Gastroesophageal sphincter (tissue), 4 donors: ENCODE results near the gene PIGS. TPM values are rescaled to one million over a fixed set of nuclear protein-coding genes. Genes with fewer than 3 reads are reported as not detected.

Experiments used
- ATAC-seq: fragments of 150-250 bp; one replicate; pipeline ENCODE4 v1.9.1; 2016; ENCODE audit warnings: mild to moderate bottlenecking, moderate library complexity
- H3K27ac ChIP-seq, 4 donors: fragments of 200-600 bp; sonication (generic) in 3 of 4; 1 replicate in 3 of 4; 2 replicates in 1 of 4; pipeline ENCODE4 v1.5.1; 2016 to 2019
- H3K27me3 ChIP-seq: fragments of 200-600 bp; sonication (generic); one replicate; pipeline ENCODE4 v1.5.1; 2019
- H3K36me3 ChIP-seq, 2 donors: fragments of 200-600 bp; sonication (generic); one replicate each; pipeline ENCODE4 v1.5.1; 2019; ENCODE audit warnings: control low read depth in 1 of 2
- H3K4me1 ChIP-seq, 3 donors: fragments of 200-600 bp; sonication (generic); 1 replicate in 2 of 3; 2 replicates in 1 of 3; pipeline ENCODE4 v1.5.1; 2016 to 2019; ENCODE audit warnings: control low read depth in 2 of 3
- H3K4me3 ChIP-seq, 2 donors: fragments of 200-600 bp; sonication (generic); one replicate each; pipeline ENCODE4 v1.5.1; 2019; ENCODE audit warnings: mild to moderate bottlenecking in 1 of 2, moderate library complexity in 1 of 2
- H3K9me3 ChIP-seq, 3 donors: fragments of 200-600 bp; sonication (generic); one replicate each; pipeline ENCODE4 v1.5.1; 2017 to 2019; ENCODE audit warnings: control low read depth in 2 of 3
- EP300 ChIP-seq: sonication (generic); formaldehyde crosslinking; IDR thresholded peaks from one replicate; pipeline ENCODE4 v1.6.1; 2017; ENCODE audit warnings: antibody characterized with exemption, mild to moderate bottlenecking
- POLR2A ChIP-seq, 2 donors: fragments of 450-650 bp; IDR thresholded peaks; one replicate each; pipeline ENCODE4 v1.6.1; 2017; ENCODE audit warnings: antibody characterized with exemption in 2 of 2, mild to moderate bottlenecking in 2 of 2, moderate library complexity in 1 of 2
- POLR2AphosphoS5 ChIP-seq: sonication (generic); formaldehyde crosslinking; IDR thresholded peaks from one replicate; pipeline ENCODE4 v1.6.1; 2017; ENCODE audit warnings: antibody characterized with exemption
- WGBS, 2 donors: methylation state at CpG; one replicate each; pipeline ENCODE4 v1.1.5; 2018; ENCODE audit warnings: low coverage in 1 of 2; 5-methylcytosine and 5-hydroxymethylcytosine counted together
- total RNA-seq, 4 donors: library from RNA; depleted of rRNA; stranded (reverse); fragments of >200 nt; gene quantifications; one replicate each; pipeline ENCODE4 v1.1.0, GENCODE V29; 2016
- TF ChIP-seq, protein P1 (sequence below), 4 experiments: fragments of 200-600 bp in 2 of 4; fragments of 450-650 bp in 2 of 4; sonication (generic) in 1 of 4; IDR thresholded peaks; one replicate each; pipeline ENCODE4 v1.5.1; 2017 to 2019; ENCODE audit warnings: antibody characterized with exemption in 4 of 4, mild to moderate bottlenecking in 2 of 4, moderate library complexity in 2 of 4

Gene PIGS
- total RNA-seq, 4 donors from 2014 or later = 40.8 to 90.4 (median 64.5) TPM

DNA sequence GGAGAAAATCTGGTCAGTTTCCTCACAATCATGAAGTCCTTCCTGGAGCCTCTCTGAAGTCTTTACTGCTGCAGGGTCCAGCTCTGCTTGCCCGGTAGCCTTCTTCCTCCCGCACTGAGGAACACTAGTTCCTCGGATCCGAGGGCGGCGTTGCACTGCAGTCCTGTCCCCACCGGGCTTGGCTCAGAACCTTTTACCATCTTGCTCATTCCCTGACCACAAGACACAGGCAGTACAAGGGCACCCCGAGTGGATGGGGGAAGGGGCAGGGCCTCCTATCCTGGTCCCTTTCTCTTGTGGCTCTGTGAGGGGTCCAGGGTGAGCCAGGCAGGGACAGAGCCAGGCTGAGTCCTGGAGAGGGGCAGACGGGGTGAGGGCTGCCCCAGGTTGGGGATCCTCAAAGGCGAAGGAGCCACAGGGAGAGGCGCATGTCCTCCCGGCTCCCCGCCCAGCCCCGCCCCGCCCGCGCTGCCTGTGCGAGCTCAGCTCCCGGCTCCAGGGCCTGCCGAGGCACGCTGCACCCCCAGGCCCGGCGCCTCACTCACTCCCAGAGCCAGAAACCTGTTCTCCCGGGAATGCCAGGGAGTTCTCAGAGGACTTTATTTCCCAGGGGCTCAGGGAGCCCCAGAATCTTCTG, 63.6 kb downstream of the PIGS start:
- TF ChIP-seq POLR2A (IDR thresholded peaks at IDR 0.05) (no peak), EP300 (no peak), POLR2AphosphoS5 (no peak)
- TF ChIP-seq, protein P1, sequence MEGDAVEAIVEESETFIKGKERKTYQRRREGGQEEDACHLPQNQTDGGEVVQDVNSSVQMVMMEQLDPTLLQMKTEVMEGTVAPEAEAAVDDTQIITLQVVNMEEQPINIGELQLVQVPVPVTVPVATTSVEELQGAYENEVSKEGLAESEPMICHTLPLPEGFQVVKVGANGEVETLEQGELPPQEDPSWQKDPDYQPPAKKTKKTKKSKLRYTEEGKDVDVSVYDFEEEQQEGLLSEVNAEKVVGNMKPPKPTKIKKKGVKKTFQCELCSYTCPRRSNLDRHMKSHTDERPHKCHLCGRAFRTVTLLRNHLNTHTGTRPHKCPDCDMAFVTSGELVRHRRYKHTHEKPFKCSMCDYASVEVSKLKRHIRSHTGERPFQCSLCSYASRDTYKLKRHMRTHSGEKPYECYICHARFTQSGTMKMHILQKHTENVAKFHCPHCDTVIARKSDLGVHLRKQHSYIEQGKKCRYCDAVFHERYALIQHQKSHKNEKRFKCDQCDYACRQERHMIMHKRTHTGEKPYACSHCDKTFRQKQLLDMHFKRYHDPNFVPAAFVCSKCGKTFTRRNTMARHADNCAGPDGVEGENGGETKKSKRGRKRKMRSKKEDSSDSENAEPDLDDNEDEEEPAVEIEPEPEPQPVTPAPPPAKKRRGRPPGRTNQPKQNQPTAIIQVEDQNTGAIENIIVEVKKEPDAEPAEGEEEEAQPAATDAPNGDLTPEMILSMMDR (IDR thresholded peaks at IDR 0.05) = no peak
- H3K27ac ChIP-seq = no peak overlapping the region
- WGBS, 2 donors = 0% methylated on average over 3 of the region's 24 CpGs; no CpG with 5 or more reads in 1 of the 2 donors
- no peaks in the 10 kb centered on the region for H3K9me3 ChIP-seq
- H3K4me1 ChIP-seq = no peaks in the 10 kb centered on the region
- H3K4me3 ChIP-seq = no peak overlapping the region
- peaks cover 76% of the 10 kb centered on the region for H3K27me3 ChIP-seq
- no peaks in the 10 kb centered on the region for H3K36me3 ChIP-seq
- ATAC-seq = no peak

DNA sequence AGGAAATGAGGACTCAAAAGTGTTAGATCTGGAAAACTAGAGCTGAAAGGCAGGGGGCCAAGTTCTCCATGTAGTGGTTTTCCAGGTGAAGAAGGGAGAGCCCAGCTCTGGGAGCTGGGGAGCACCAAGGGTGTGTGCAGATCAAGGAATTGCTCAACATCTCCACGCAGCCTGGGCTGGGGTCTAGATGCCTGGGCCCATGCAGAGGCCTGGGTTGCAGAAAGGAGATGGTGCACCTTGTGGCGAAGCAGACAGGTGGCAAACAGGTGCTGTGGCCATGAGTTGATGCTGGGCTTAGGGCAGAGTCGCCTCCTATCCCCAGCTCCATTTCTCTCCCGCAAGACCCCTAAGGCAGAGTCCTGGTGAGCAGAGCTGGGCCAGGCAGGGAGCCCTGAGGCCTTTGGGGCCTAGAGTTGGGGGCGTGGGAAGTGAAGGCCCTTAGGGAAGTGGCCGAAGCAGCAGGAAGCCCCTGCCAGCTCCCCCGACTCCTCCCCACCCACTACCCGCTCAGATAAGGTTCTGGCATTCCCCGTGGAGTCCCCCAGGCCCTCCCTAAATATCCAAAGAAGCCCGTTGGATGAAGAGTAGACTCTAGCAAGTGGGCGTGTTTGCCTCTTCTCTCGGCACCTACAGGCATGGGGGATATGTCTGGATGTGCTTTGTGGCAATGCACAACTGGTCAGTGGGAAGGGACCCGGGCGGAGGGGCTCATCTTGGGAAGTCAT, 64.4 kb downstream of the PIGS start:
- H3K36me3 ChIP-seq = no peaks in the 10 kb centered on the region
- peaks cover 68% of the 10 kb centered on the region for H3K27me3 ChIP-seq
- no peak overlapping the region for H3K4me3 ChIP-seq
- no peaks in the 10 kb centered on the region for H3K9me3 ChIP-seq
- ATAC-seq = no peak
- 100% methylated on average over 1 of the region's 14 CpGs; no CpG with 5 or more reads in 1 of the 2 donors for WGBS, 2 donors
- no peaks in the 10 kb centered on the region for H3K4me1 ChIP-seq
- TF ChIP-seq EP300 (no peak), POLR2AphosphoS5 (no peak), POLR2A (IDR thresholded peaks at IDR 0.05) (no peak)
- TF ChIP-seq, protein P1 (IDR thresholded peaks at IDR 0.05) = no peak
- no peak overlapping the region for H3K27ac ChIP-seq

DNA sequence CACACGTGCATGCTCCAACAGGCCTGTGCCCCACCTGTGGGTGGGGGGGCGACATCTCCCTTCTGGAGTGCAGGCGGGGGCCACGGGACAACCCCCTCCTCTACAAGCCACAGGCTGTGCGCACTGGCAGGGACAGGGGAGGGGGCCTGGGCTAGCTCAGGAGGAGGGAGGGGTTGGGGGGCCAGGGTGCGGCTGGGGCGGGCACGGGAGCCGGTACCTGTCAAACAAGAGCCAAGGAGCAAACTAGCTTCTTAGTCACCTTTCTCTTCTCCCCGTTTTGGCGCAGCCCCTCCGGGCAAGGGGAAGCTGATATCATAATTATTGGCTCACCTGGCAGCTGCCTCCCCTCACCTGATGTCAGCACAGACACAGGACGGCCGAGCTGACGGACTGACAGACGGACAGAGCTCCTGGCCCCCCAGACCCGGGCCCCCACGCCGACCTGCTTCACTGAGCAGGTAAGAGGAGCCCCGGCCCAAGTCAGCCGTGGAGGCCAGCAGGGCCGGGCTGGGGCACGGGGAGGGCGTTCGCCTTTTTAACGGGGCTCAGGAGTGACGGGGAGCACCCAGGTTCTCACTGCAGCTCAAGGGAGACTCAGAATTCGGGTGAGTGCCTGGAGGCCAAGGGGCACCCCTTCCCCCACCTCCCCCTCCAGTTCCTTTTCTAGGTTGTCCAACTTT, 65.2 kb downstream of the PIGS start, which contains the start of gene FOXN1:
Gene FOXN1, plus strand, starts transcription at position 363 of the 680 bp plus-strand sequence. CDS start 17,622 bp downstream, outside the sequence.
- ATAC-seq = no peak
- Histone ChIP-seq H3K27ac (no peak within 1 kb of the TSS), H3K36me3 (no peaks in the 10 kb centered on the region), H3K9me3 (no peaks in the 10 kb centered on the region), H3K4me3 (no peak within 1 kb of the TSS), H3K4me1 (peaks cover 0 to 4% (median 0%) of the 10 kb centered on the region in 3 donors), H3K27me3 (peaks cover 60% of the 10 kb centered on the region)
- 48 to 76% methylated on average over 3 to 7 of the region's 28 CpGs for WGBS, 2 donors
- TF ChIP-seq POLR2AphosphoS5 (no peak), EP300 (no peak), POLR2A (IDR thresholded peaks at IDR 0.05) (no peak)
- TF ChIP-seq, protein P1 (IDR thresholded peaks at IDR 0.05) = no peak

DNA sequence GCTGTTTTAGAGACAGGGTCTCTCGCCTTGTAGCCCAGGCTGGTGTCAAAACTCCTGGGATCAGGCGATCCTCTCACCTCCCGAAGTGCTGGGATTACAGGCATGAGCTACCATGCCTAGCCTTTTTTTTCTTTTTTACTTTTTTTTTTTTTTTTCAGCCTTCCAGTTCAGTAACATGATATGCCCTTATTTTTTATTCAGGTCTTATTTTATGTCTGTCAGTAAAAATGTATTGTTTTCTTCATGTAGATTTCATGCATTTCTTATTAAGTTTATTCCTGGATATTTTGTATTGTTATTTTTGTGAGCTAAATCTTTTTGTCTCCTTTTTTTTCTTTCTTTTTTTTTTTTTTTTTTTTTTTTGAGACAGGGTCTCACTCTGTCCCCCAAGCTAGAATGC, 67.9 kb downstream of the PIGS start:
- TF ChIP-seq, protein P1 (IDR thresholded peaks at IDR 0.05) = no peak
- TF ChIP-seq POLR2A (IDR thresholded peaks at IDR 0.05) (no peak), POLR2AphosphoS5 (no peak), EP300 (no peak)
- Histone ChIP-seq H3K9me3 (no peaks in the 10 kb centered on the region), H3K27me3 (peaks cover 33% of the 10 kb centered on the region), H3K4me1 (peaks cover 0 to 12% (median 0%) of the 10 kb centered on the region in 3 donors), H3K4me3 (no peak overlapping the region), H3K36me3 (no peaks in the 10 kb centered on the region), H3K27ac (no peak overlapping the region)
- no peak for ATAC-seq
- 40 to 47% methylated on average over 3 of the region's 3 CpGs for WGBS, 2 donors

Other genes with a start within 250 kb of the PIGS start
- gene IFT20, start 236.1 kb downstream of the PIGS start, total RNA-seq = 10 to 100 TPM; 34.1 to 56.5 (median 51.4) TPM
- 10 to 100 TPM; 19.1 to 53.2 (median 30.4) TPM for gene TNFAIP1, start 235.8 kb downstream of the PIGS start, total RNA-seq
- gene POLDIP2, start 214.0 kb downstream of the PIGS start, total RNA-seq = 100 to 1,000 TPM in 1 of 4 donors, 10 to 100 TPM in 3; 71.1 to 108 (median 77.8) TPM
- gene SEBOX, start 206.3 kb downstream of the PIGS start, total RNA-seq = not detected
- gene VTN, start 201.2 kb downstream of the PIGS start, total RNA-seq = under 1 TPM in 3 of 4 donors, not detected in 1; 0.27 to 0.47 (median 0.27) TPM
- gene SARM1, start 199.8 kb downstream of the PIGS start, total RNA-seq = 10 to 100 TPM in 3 of 4 donors, 1 to 10 TPM in 1; 9.0 to 26.2 (median 20.6) TPM
- 1 to 10 TPM; 7.9 to 9.7 (median 8.4) TPM for gene SLC46A1, start 165.3 kb downstream of the PIGS start, total RNA-seq
- under 1 TPM in 1 of 4 donors, not detected in 3; 0.37 TPM for gene SLC13A2, start 97.9 kb downstream of the PIGS start, total RNA-seq
- under 1 TPM in 1 of 4 donors, not detected in 3; 0.15 TPM for gene FOXN1, start 65.2 kb downstream of the PIGS start, total RNA-seq
- 10 to 100 TPM; 17.5 to 28.7 (median 20.3) TPM for gene UNC119, start 18.9 kb downstream of the PIGS start, total RNA-seq
- 10 to 100 TPM; 29.1 to 46.5 (median 37.7) TPM for gene ALDOC, start 5.4 kb upstream of the PIGS start, total RNA-seq
- 1 to 10 TPM; 1.4 to 4.9 (median 2.6) TPM for gene SPAG5, start 27.5 kb upstream of the PIGS start, total RNA-seq
- gene RSKR, start 42.7 kb upstream of the PIGS start, total RNA-seq = 1 to 10 TPM in 3 of 4 donors, under 1 TPM in 1; 0.59 to 8.1 (median 3.1) TPM
- 100 to 1,000 TPM in 3 of 4 donors, 10 to 100 TPM in 1; 97.5 to 116 (median 106) TPM for gene BLTP2, start 73.6 kb upstream of the PIGS start, total RNA-seq
- 10 to 100 TPM; 29.5 to 43.2 (median 36.1) TPM for gene SDF2, start 90.4 kb upstream of the PIGS start, total RNA-seq
- gene SUPT6H, start 90.7 kb upstream of the PIGS start, total RNA-seq = 10 to 100 TPM; 48.7 to 87.3 (median 71.9) TPM
- gene PROCA1, start 140.4 kb upstream of the PIGS start, total RNA-seq = 1 to 10 TPM in 2 of 4 donors, under 1 TPM in 1, not detected in 1; 0.40 to 1.9 (median 1.1) TPM
- 100 to 1,000 TPM; 185 to 219 (median 196) TPM for gene RAB34, start 146.3 kb upstream of the PIGS start, total RNA-seq
- gene RPL23A, start 148.5 kb upstream of the PIGS start, total RNA-seq = 100 to 1,000 TPM; 317 to 834 (median 683) TPM
- 1 to 10 TPM in 2 of 4 donors, not detected in 2; 1.1 to 2.8 TPM for gene TLCD1, start 154.7 kb upstream of the PIGS start, total RNA-seq
- 1 to 10 TPM in 2 of 4 donors, under 1 TPM in 1, not detected in 1; 0.94 to 2.0 (median 1.8) TPM for gene NEK8, start 157.3 kb upstream of the PIGS start, total RNA-seq
- gene TRAF4, start 172.5 kb upstream of the PIGS start, total RNA-seq = 10 to 100 TPM in 1 of 4 donors, 1 to 10 TPM in 3; 3.4 to 10.8 (median 4.7) TPM